Type B pancreatic cell (in vitro differentiated cells): ENCODE results near the gene CUL2. TPM values are rescaled to one million over a fixed set of nuclear protein-coding genes. Genes with fewer than 3 reads are reported as not detected.
"Not testable (repeated sequence)": the region's sequence is repeated elsewhere in the genome, so short reads cannot be mapped to it uniquely, and the experiment has no call there.

Source experiments
- DNase-seq: peaks from one replicate; pipeline ENCODE4 v3.0.0; 2021; ENCODE audit warnings: mixed read lengths; ENCODE audit not compliant: unreplicated experiment; ENCODE audit errors: extremely low spot score
- H3K27ac Mint-ChIP-seq: 2 replicates; pipeline ENCODE4 v1.8.0; 2021; ENCODE audit warnings: mild to moderate bottlenecking, mixed read lengths
- H3K27me3 Mint-ChIP-seq: 2 replicates; pipeline ENCODE4 v1.8.0; 2021; ENCODE audit warnings: mixed read lengths
- H3K36me3 Mint-ChIP-seq: 2 replicates; pipeline ENCODE4 v1.8.0; 2021; ENCODE audit warnings: mixed read lengths
- H3K4me1 Mint-ChIP-seq: one replicate; pipeline ENCODE4 v1.8.0; 2021; ENCODE audit warnings: mixed read lengths; ENCODE audit not compliant: unreplicated experiment
- H3K4me3 Mint-ChIP-seq: 2 replicates; pipeline ENCODE4 v1.8.0; 2021; ENCODE audit warnings: mild to moderate bottlenecking, mixed read lengths
- H3K9me3 Mint-ChIP-seq: 2 replicates; pipeline ENCODE4 v1.8.0; 2021; ENCODE audit warnings: mixed read lengths
- CTCF ChIP-seq: fragments of 200-600 bp; sonication (generic); conservative IDR thresholded peaks from 2 replicates; pipeline ENCODE4 v1.5.0; 2021; ENCODE audit warnings: antibody characterized with exemption, mild to moderate bottlenecking
- total RNA-seq: library from RNA; stranded (reverse); gene quantifications from 2 replicates; pipeline ENCODE4 v1.2.1, GENCODE V29; 2021; ENCODE audit warnings: low replicate concordance

The CUL2 gene
- total RNA-seq, 1 donor from 2014 or later = 36.4 TPM

- Mint-ChIP-seq H3K27ac (no peak overlapping the region), H3K4me3 (no peak overlapping the region), H3K36me3 (peaks cover 5% of the 10 kb centered on the region), H3K27me3 (no peaks in the 10 kb centered on the region), H3K4me1 (peaks cover 10% of the 10 kb centered on the region), H3K9me3 (no peaks in the 10 kb centered on the region)
- peak; percentile 39 for TF ChIP-seq CTCF
- DNase-seq = no peak
These were observed 104.3 kb downstream of the CUL2 start for GRCh38 chr10:34985823-34986222.

GRCh38 chr10:34985146-34985545, 105.0 kb downstream of the CUL2 start:
- H3K4me3 Mint-ChIP-seq = no peak overlapping the region

DNA sequence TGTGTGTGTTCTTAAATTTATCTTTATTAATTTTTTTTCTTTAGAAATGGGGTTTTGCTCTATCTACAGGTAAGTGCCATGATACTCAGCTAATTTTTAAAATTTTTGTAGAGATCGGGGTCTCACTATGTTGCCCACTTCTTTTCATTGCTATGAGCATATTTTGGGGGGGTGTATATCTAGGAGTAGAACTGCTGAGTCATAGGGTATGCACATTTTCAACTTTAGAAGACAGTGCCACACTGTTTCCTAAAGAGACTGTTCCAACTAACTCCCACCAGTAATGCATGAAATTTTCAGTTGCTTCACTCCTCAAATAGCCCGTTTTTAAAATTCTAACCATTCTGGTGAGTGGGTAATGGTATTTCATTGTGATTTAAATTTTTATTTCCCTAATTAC, 108.3 kb downstream of the CUL2 start:
- no peak overlapping the region for H3K27ac Mint-ChIP-seq
- no peaks in the 10 kb centered on the region for H3K9me3 Mint-ChIP-seq
- no peaks in the 10 kb centered on the region for H3K27me3 Mint-ChIP-seq
- no peaks in the 10 kb centered on the region for H3K4me1 Mint-ChIP-seq
- no peak for TF ChIP-seq CTCF
- no peak for DNase-seq
- peaks cover 5% of the 10 kb centered on the region for H3K36me3 Mint-ChIP-seq
- H3K4me3 Mint-ChIP-seq = no peak overlapping the region

More at GRCh38 chr10:34985146-34985545, 105.0 kb downstream of the CUL2 start:
- Mint-ChIP-seq H3K27ac (no peak overlapping the region), H3K9me3 (no peaks in the 10 kb centered on the region), H3K4me1 (peaks cover 10% of the 10 kb centered on the region), H3K36me3 (peaks cover 5% of the 10 kb centered on the region), H3K27me3 (no peaks in the 10 kb centered on the region)
- no peak for TF ChIP-seq CTCF
- no peak for DNase-seq

DNA sequence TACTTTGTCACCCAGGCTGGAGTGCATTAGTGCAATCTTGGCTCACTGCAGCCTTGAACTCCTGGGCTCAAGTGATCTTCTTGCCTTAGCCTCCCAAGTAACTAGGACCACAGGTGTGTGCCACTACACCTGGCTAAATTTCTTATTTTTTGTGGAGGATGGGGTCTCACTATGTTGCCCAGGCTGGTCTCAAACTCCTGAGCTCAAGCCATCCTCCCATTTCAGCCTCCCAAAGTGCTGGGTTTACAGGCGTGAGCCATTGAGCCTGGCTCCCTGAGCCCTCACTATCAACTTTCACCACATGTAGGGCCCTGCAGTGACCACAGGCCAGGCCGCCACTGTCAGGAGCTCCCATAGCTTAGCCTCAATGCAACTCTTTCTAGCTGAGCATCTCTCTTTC, 110.2 kb downstream of the CUL2 start:
- no peaks in the 10 kb centered on the region for H3K4me1 Mint-ChIP-seq
- H3K27me3 Mint-ChIP-seq = no peaks in the 10 kb centered on the region
- H3K4me3 Mint-ChIP-seq = no peak overlapping the region
- DNase-seq = no peak
- TF ChIP-seq CTCF = no peak
- H3K9me3 Mint-ChIP-seq = no peaks in the 10 kb centered on the region
- H3K36me3 Mint-ChIP-seq = peaks cover under 1% of the 10 kb centered on the region
- no peak overlapping the region for H3K27ac Mint-ChIP-seq

- no peak for DNase-seq
- no peak for TF ChIP-seq CTCF
- Mint-ChIP-seq H3K4me3 (no peak overlapping the region), H3K4me1 (peaks cover 7% of the 10 kb centered on the region), H3K27me3 (no peaks in the 10 kb centered on the region), H3K36me3 (no peaks in the 10 kb centered on the region), H3K27ac (no peak overlapping the region), H3K9me3 (no peaks in the 10 kb centered on the region)
These were observed 112.1 kb downstream of the CUL2 start for GRCh38 chr10:34978080-34978479.

DNA sequence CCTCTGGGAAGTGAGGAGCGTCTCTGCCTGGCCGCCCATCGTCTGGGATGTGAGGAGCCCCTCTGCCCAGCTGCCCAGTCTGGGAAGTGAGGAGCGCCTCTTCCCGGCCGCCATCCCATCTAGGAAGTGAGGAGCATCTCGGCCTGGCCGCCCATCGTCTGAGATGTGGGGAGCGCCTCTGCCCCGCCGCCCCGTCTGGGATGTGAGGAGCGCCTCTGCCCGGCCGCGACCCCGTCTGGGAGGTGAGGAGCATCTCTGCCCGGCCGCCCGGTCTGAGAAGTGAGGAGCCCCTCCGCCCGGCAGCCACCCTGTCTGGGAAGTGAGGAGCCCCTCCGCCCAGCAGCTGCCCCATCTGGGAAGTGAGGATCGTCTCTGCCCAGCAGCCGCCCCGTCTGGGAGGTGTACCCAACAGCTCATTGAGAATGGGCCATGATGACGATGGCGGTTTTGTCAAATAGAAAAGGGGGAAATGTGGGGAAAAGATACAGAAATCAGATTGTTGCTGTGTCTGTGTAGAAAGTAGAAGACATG, 113.7 kb downstream of the CUL2 start:
- H3K4me1 Mint-ChIP-seq = peaks cover 12% of the 10 kb centered on the region
- not testable (repeated sequence) for H3K27ac Mint-ChIP-seq, H3K9me3 Mint-ChIP-seq, H3K4me3 Mint-ChIP-seq, H3K36me3 Mint-ChIP-seq, DNase-seq, H3K27me3 Mint-ChIP-seq

DNA sequence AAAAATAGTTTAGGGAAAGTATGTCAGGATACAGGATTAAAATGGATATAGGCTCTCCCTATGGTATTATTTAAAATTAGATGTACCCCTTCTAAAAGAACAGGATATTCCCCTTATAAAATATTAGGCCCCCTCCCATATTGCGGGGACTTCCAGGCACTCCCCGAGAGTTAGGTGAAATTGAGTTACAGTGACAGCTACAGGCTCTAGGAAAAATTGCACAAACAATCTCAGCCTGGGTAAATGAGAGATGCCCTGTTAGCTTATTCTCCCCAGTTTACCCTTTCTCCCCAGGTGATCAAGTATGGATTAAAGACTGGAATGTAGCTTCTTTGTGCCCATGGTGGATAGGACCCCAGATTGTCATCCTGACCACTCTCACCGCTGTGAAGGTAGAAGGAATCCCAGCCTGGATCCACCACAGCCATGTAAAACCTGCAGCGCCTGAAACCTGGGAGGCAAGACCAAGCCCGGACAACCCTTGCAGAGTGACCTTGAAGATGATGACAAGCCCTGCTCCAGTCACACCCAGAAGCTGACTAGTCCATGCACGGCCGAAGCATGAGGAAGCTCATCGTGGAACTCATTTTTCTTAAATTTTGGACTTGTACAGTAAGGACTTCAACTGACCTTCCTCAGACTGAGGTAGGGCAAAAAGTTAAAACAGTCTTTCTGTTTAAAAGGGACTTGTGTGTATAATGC, 115.6 kb downstream of the CUL2 start:
- Mint-ChIP-seq H3K27ac (peak overlapping the region; percentile 95), H3K4me1 (peaks cover 22% of the 10 kb centered on the region), H3K4me3 (peak overlapping the region; percentile 58)
- not testable (repeated sequence) for H3K9me3 Mint-ChIP-seq, DNase-seq, H3K27me3 Mint-ChIP-seq, H3K36me3 Mint-ChIP-seq

DNA sequence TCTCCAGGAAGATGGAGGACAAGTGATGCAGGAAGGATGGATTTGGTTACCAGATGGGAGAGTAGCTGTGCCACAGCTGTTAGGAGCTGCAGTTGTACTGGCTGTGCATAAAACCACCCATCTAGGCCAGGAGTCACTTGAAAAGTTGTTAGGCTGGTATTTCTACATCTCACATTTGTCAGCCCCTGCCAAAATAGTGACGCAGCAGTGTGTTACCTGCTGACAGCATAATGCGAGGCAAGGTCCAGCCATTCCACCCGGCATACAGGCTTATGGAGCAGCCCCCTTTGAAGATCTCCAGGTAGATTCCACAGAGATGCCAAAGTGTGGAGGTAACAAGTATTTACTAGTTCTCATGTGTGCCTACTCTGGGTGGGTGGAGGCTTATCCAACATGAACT, 116.4 kb downstream of the CUL2 start:
- DNase-seq, H3K36me3 Mint-ChIP-seq, H3K9me3 Mint-ChIP-seq, H3K27me3 Mint-ChIP-seq: not testable (repeated sequence)
- Mint-ChIP-seq H3K27ac (peak overlapping the region; percentile 95), H3K4me3 (peak overlapping the region; percentile 58), H3K4me1 (peaks cover 22% of the 10 kb centered on the region)

DNA sequence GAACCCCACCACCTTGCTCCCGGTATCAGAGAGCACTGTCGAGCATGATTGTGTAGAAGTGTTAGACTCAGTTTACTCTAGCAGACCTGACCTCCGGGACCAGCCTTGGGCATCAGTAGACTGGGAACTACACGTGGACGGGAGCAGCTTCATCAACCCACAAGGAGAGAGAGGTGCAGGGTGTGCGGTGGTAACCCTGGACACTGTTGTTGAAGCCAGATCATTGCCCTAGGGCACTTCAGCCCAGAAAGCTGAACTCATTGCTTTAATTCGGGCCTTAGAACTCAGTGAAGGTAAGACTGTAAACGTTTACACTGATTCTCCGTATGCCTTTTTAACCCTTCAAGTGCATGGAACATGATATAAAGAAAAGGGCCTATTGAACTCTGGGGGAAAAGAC, 117.0 kb downstream of the CUL2 start:
- H3K4me3 Mint-ChIP-seq, H3K36me3 Mint-ChIP-seq, DNase-seq, H3K27me3 Mint-ChIP-seq, H3K9me3 Mint-ChIP-seq: not testable (repeated sequence)
- Mint-ChIP-seq H3K27ac (peak overlapping the region; percentile 95), H3K4me1 (peaks cover 22% of the 10 kb centered on the region)
